GM19395 (cell line): ENCODE data around the gene MYBPHL.
A peak's percentile ranks its signal among the peaks of the same experiment; 100 is the strongest.
"Not testable (repeated sequence)": the region's sequence is repeated elsewhere in the genome, so short reads cannot be mapped to it uniquely, and the experiment has no call there.

Experiments
- ATAC-seq: cut with Tn5 transposase; IDR thresholded peaks from one replicate; pipeline ENCODE4 v1.9.1; 2021; ENCODE audit warnings: mild to moderate bottlenecking, moderate library complexity; ENCODE audit not compliant: unreplicated experiment

The MYBPHL gene

DNA sequence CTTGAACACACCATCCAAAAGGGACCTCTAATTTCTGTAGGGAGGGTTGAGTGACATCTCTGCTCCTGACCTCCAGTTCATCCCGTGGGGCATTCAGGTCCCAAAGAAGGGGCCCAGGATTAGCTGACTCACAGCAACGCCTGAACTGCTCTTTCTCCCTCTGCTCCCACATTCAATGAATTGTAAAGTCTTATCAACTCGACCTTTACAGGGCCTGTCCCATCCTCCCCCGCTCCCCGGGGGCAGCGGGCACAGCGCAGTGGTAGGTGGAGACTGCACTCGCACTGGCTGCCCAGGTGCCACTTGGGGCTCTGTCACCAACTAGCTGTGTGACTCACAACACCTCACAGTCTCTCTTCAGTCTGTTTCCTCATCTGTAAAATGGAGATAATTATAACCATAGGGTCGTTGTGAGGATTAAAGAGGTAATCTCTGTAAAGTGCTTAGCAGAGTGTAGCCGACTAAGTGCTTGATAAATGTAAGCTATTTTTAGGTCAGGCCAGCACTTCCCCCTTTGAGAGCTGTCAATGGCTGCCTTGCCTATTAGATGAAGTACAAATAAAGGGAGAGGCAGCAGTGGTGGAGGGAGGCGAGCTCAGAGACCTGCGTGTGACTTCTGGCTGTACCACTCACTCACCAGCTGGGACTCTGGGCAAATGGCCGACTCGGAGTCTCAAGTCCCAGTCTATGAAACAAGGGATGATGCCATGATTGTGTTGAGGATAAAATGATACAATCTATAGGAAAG lies 637 bp upstream of the MYBPHL start:
- ATAC-seq, result no peak

DNA sequence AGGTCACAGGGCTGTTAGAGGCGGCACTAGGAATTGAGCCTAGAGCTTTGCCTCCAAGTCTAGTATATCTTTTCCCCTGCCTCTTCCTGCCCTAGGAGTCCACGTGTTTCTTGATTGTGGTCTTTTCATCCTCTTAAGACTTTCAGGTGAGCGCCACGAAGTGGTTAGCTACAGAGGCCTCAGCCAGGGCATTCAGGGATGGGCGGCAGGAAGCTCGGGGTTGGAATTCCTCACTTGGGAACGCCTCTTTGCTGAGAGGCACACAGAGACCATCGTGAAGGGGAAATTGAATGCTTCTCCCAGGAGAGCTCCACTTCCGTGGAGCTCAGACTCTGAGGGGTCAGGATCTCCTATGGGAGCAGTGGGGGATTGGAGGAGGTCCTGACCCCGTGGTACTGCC lies 820 bp downstream of the MYBPHL start:
- ATAC-seq, result not testable (repeated sequence)

GRCh38 chr1:109304226-109304920 lies 2.4 kb downstream of the MYBPHL start:
- no peak for ATAC-seq

DNA sequence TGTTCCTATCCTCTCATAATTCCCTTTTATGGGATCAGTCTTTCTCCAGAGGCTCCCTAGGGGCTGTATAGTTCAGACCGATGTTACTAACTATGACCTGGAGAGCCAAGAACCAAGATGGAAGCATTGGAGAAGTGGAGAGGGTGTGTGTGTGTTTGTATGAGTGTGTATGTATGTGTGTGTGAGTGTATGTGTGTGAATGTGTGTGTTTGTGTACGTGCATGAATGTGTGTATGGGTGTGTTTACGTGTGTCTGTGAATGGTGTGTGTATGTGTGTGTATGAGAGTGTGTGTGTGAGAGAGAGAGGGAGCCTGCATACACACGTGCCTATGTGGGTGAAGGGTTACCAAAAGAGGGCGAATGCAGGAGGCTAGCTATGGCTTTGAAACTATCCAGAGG lies 4.9 kb downstream of the MYBPHL start:
- ATAC-seq, result no peak

DNA sequence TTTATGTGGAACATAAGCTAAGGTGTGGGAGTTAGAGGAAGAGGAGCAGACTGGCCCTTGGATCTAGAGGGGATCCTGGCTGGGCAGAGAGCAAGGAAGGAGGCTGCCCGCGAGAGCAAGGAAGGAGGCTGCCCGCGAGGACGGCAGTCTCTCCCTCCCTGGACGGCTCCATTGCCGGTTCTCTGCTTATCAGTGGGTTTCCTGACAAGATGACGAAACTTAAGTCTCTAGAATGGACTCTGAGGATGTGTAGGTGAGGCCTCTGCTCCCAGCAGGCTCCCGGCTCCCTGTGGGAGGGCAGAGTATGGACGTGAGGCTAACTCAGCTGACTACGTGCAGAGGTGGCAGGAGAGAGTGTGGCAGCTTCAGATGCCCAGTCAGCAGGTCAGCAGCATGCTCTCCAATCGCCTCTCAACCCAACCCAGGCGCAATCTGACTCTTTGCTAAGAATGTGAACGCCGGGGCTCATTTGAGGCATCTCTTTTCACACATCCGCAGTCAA lies 6.1 kb downstream of the MYBPHL start:
- no peak for ATAC-seq

GRCh38 chr1:109299558-109300343 lies 7.1 kb downstream of the MYBPHL start:
- no peak for ATAC-seq

- ATAC-seq, result no peak
Observed at GRCh38 chr1:109298666-109299557, 7.9 kb downstream of the MYBPHL start.

GRCh38 chr1:109296782-109297181 lies 10.0 kb downstream of the MYBPHL start:
- ATAC-seq, result no peak

- no peak for ATAC-seq
Observed at GRCh38 chr1:109295712-109296415, 10.9 kb downstream of the MYBPHL start.

DNA sequence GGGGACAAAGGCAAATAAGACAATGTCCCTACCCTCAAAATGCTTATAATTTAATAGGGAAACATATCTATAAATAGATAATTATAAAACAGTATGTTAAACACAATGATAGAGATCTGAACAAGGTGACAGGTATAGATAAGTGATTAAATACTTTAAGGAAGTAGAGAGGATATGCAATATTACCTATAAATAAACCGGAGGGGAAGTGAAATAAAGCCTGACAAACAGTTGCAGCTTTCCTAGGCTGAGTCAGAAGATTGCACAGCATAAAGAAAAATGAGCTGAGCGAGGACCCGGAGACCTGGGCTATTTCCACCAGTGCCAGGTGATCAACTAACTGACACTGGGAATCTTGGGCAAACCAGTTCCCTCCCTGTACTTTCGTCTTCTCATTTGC lies 12.3 kb downstream of the MYBPHL start:
- no peak for ATAC-seq

- ATAC-seq, result no peak
Observed at GRCh38 chr1:109293026-109293425, 13.8 kb downstream of the MYBPHL start.

DNA sequence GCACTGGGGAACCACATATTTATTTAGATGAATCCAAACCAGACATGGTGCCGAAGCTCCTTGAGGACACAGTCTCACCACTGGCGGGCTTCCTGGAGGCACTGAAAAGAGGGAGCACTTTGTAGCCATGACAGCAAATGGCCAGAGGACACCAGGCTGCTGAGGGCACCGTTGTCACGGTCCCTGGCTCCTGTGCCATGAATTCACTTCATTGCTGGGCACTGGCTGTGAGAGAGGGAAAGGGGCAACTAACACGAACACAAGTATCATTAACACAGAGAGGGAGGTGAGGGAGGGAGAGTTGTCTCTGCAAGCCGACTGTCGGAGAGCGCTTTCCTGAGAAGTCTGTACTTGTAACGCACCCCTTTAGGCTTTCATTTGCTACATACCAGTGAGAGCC lies 14.4 kb downstream of the MYBPHL start:
- no peak for ATAC-seq

- ATAC-seq, result no peak
Observed at GRCh38 chr1:109290998-109291397, 15.8 kb downstream of the MYBPHL start.

DNA sequence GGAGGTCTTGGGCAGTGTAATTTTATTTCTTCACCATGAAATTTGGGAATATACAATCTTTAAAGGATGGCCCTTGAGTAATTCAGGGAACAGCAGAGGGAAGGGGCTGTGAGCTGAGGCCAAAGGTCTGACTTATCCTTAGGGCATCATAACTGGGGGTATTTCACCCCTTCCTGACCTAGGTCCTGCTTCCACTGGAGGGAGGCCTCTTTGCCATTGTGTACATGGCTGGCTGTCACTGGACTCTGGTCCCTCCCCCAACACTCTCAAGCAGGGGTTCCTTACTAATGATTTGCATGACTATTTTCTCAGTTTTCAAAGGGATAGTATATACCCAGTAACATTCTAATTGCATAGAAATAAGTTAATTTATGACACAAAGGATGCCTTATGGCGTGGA lies 16.7 kb downstream of the MYBPHL start:
- ATAC-seq, result no peak

DNA sequence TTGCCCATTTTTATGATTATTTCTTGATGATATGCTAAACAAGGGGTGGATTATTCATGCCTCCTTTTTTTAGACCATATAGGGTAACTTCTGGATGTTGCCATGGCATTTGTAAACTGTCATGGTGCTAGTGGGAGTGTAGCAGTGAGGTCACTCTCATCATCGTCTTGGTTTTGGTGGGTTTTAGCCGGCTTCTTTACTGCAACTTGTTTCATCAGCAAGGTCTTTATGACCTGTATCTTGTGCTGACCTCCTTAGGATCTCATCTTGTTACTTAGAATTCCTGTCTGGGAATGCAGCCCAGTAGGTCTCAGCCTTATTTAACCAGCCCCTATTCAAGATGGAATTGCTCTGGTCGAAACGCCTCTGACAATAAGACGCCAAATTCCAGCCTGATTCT lies 20.0 kb downstream of the MYBPHL start:
- not testable (repeated sequence) for ATAC-seq

DNA sequence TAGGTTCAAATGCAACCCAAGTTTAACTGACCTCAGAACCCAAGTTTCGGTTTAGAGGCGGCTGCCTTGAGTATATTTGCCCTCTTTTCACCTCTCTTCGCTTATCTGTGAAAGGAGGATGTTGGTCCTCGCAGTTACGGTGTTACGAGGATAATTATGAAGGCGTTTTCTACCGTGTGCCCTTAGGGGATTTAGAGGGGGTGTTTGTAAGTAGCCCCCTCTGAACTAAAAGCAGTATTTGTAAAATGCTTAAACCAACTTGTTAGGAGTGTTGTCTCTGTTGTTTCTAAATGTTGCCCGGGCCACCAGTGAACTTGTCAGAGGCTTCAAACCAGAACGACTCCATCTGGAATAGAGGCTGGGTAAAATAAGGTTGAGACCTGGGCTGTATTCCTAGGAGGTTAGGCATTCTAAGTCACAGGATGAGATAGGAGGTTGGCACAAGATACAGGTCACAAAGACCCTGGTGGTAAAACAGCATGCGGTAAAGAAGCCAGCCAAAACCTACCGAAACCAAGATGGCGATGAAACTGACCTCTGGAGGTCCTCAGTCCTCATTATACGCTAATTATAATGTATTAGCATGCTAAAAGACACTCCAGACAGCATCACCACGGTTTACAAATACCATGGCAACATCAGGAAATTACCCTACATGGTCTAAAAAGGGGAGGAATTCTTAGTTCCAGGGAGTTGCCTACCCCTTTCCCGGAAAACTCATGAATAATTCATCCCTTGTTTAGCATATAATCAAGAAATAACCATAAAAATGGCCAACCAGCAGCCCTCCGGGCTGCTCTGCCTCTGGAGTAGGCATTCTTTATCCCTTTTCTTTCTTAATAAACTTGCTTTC lies 22.8 kb downstream of the MYBPHL start:
- peak; percentile 54 for ATAC-seq

GRCh38 chr1:109282952-109283747 lies 23.7 kb downstream of the MYBPHL start, which contains the start of gene PSRC1:
TSS of gene PSRC1 (minus strand) at chr1:109283145.
- ATAC-seq, result peak; percentile 95

DNA sequence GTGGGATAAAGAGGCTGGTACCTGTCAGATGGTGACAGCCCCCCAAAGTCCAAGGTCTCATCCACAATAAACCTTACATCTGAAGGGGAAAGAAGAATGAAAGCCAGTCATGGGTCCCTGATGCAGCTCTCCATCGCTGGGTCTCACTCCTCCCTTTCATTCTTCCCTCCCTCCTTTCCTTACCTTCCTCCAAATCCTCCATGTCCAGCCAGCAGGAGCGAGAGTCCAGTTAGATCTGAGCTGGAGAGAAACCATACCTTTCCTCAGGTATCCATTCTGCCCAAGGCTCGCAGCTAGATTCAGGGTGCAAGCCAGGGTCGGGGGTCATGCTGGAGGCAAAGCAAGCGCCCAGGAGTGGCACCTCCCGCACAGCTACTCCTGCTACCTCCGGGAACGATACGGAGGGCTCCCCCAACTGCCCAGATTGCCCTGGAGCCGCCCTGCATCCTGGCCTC lies 24.3 kb downstream of the MYBPHL start:
- ATAC-seq, result no peak
